ENCODE results near the gene DPP6. TPM values are rescaled to one million over a fixed set of nuclear protein-coding genes. Genes with fewer than 3 reads are reported as not detected.

The DPP6 gene
- total and polyA plus RNA-seq, 9 of the 15 experiments (the other 6 are each of a cell fraction or from before 2014, with no cell fraction given) = not detected

DNA sequence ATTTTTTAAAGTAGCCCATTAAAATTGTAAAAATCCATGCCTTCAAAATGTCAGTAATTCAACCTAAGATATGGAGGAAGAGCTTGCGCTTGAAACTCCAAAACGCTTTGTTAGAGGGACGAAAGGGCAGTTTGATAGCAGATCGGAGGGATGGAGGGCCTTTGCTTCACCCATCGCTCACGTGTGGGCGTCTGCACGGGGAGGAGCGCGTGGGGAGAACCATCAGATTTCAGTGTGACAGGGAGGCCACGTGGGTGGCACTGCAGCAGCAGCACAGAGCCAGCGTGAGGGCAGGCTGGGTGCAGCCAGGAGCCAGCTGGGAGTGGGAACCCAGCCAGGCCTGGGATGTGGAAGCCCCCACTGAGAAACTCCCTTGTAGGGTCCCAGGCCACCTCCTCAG lies 625.3 kb downstream of the DPP6 start (continued):
- TF ChIP-seq PPARD (CRISPR knock-in tag; IDR thresholded peaks at IDR 0.05) (no peak), POLR2G (IDR thresholded peaks at IDR 0.05; ENCODE audit: low read depth, low read length) (peak; percentile 52), GTF2F1 (IDR thresholded peaks at IDR 0.05; ENCODE audit: low read depth, low read length) (no peak), PREB (CRISPR knock-in tag; IDR thresholded peaks at IDR 0.05) (no peak), TCF7 (IDR thresholded peaks at IDR 0.05; ENCODE audit: borderline replicate concordance) (no peak), SMAD1 (IDR thresholded peaks at IDR 0.05; ENCODE audit: low read depth, low read length, partially characterized antibody) (no peak), TCFL5 (CRISPR knock-in tag; conservative IDR thresholded peaks at IDR 0.05) (no peak), IFI16 (CRISPR knock-in tag; IDR thresholded peaks at IDR 0.05) (no peak), CREB5 (CRISPR knock-in tag; IDR thresholded peaks at IDR 0.05) (0 out of 2 replicates have a peak, but pooled peaks have one; percentile 21), DMBX1 (CRISPR knock-in tag; IDR thresholded peaks at IDR 0.05; ENCODE audit: borderline replicate concordance) (peak; percentile 53), SMAD4 (CRISPR knock-in tag; conservative IDR thresholded peaks at IDR 0.05) (0 out of 2 replicates have a peak, but pooled peaks have one; percentile 66), ZNF282 (CRISPR knock-in tag; IDR thresholded peaks at IDR 0.05) (no peak), KAT8 (IDR thresholded peaks at IDR 0.05; ENCODE audit: low read depth) (no peak), MTA3 (IDR thresholded peaks at IDR 0.05; ENCODE audit: borderline replicate concordance) (no peak), ZNF146 (CRISPR knock-in tag; IDR thresholded peaks at IDR 0.05; ENCODE audit: unreplicated experiment) (no peak), PRMT5 (CRISPR knock-in tag; IDR thresholded peaks at IDR 0.05) (no peak), RFX1 (IDR thresholded peaks at IDR 0.05) (no peak), COPS2 (conservative IDR thresholded peaks at IDR 0.05) (no peak), E2F5 (CRISPR knock-in tag; IDR thresholded peaks at IDR 0.05) (no peak), DACH1 (IDR thresholded peaks at IDR 0.05; ENCODE audit: partially characterized antibody) (no peak), RUNX1 (IDR thresholded peaks at IDR 0.05; ENCODE audit: low read depth) (no peak), ZNF668 (CRISPR knock-in tag; IDR thresholded peaks at IDR 0.05) (no peak)
- TF ChIP-seq, protein P1, sequence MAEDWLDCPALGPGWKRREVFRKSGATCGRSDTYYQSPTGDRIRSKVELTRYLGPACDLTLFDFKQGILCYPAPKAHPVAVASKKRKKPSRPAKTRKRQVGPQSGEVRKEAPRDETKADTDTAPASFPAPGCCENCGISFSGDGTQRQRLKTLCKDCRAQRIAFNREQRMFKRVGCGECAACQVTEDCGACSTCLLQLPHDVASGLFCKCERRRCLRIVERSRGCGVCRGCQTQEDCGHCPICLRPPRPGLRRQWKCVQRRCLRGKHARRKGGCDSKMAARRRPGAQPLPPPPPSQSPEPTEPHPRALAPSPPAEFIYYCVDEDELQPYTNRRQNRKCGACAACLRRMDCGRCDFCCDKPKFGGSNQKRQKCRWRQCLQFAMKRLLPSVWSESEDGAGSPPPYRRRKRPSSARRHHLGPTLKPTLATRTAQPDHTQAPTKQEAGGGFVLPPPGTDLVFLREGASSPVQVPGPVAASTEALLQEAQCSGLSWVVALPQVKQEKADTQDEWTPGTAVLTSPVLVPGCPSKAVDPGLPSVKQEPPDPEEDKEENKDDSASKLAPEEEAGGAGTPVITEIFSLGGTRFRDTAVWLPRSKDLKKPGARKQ (CRISPR knock-in tag; IDR thresholded peaks at IDR 0.05) = no peak
- TF ChIP-seq, protein P2, sequence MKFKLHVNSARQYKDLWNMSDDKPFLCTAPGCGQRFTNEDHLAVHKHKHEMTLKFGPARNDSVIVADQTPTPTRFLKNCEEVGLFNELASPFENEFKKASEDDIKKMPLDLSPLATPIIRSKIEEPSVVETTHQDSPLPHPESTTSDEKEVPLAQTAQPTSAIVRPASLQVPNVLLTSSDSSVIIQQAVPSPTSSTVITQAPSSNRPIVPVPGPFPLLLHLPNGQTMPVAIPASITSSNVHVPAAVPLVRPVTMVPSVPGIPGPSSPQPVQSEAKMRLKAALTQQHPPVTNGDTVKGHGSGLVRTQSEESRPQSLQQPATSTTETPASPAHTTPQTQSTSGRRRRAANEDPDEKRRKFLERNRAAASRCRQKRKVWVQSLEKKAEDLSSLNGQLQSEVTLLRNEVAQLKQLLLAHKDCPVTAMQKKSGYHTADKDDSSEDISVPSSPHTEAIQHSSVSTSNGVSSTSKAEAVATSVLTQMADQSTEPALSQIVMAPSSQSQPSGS (CRISPR knock-in tag; IDR thresholded peaks at IDR 0.05) = no peak
